ENCODE measurements around the gene LAMA2.

The LAMA2 gene

GRCh38 chr6:129546702-129547101 is 663.8 kb downstream of the LAMA2 start:
- no peak for DNase-seq

- no peak for DNase-seq
These were observed 668.5 kb downstream of the LAMA2 start for GRCh38 chr6:129551486-129551885.

- no peak for DNase-seq
These were observed 669.5 kb downstream of the LAMA2 start for GRCh38 chr6:129552413-129552812.

- no peak for DNase-seq
These were observed 672.4 kb downstream of the LAMA2 start for GRCh38 chr6:129555206-129555832.

- DNase-seq, result no peak
These were observed 675.3 kb downstream of the LAMA2 start for GRCh38 chr6:129558248-129558647.

- no peak for DNase-seq
These were observed 682.4 kb downstream of the LAMA2 start for GRCh38 chr6:129565366-129565765.

- DNase-seq, result no peak
These were observed 682.9 kb downstream of the LAMA2 start for GRCh38 chr6:129565811-129566210.
